H9 (cell line): ENCODE results near the gene SLC17A9. TPM values are rescaled to one million over a fixed set of nuclear protein-coding genes. Genes with fewer than 3 reads are reported as not detected.
A peak's percentile ranks its signal among the peaks of the same experiment; 100 is the strongest.

ENCODE experiments used
- DNase-seq: peaks from one replicate; pipeline ENCODE4 v3.0.0-alpha.2; 2017
- H2AFZ ChIP-seq: one replicate; pipeline ENCODE4 v1.6.1; 2013; ENCODE audit warnings: mild to moderate bottlenecking, low read length, control low read depth, moderate library complexity
- H2AK5ac ChIP-seq: 2 replicates; pipeline ENCODE4 v1.6.1; 2013; ENCODE audit warnings: low read length, control low read depth, mixed read lengths; ENCODE audit not compliant: insufficient read length
- H2BK120ac ChIP-seq: one replicate; pipeline ENCODE4 v1.6.1; 2013; ENCODE audit warnings: low read depth, mild to moderate bottlenecking, low read length, control low read depth, inconsistent platforms; ENCODE audit not compliant: poor library complexity, severe bottlenecking
- H2BK12ac ChIP-seq: 2 replicates; pipeline ENCODE4 v1.6.1; 2013; ENCODE audit warnings: low read length, control low read depth, mixed read lengths, low read depth; ENCODE audit not compliant: insufficient read length
- H2BK15ac ChIP-seq: 2 replicates; pipeline ENCODE4 v1.6.1; 2013; ENCODE audit warnings: low read depth, low read length, control low read depth
- H2BK20ac ChIP-seq: one replicate; pipeline ENCODE4 v1.6.1; 2013; ENCODE audit warnings: low read depth, mild to moderate bottlenecking, low read length, control low read depth, inconsistent platforms; ENCODE audit not compliant: poor library complexity, severe bottlenecking
- H2BK5ac ChIP-seq: 2 replicates; pipeline ENCODE4 v1.6.1; 2013; ENCODE audit warnings: low read length, control low read depth, mixed read lengths; ENCODE audit not compliant: insufficient read length
- H3K14ac ChIP-seq: 2 replicates; pipeline ENCODE4 v1.6.1; 2013; ENCODE audit warnings: low read length, control low read depth; ENCODE audit not compliant: insufficient read depth
- H3K18ac ChIP-seq: 2 replicates; pipeline ENCODE4 v1.6.1; 2013; ENCODE audit warnings: low read depth, mild to moderate bottlenecking, mixed read lengths, low read length, control low read depth; ENCODE audit not compliant: insufficient read length
- H3K23ac ChIP-seq: 2 replicates; pipeline ENCODE4 v1.6.1; 2013; ENCODE audit warnings: low read length, control low read depth, mixed read lengths, low read depth; ENCODE audit not compliant: insufficient read length
- H3K23me2 ChIP-seq: 2 replicates; pipeline ENCODE4 v1.6.1; 2013; ENCODE audit warnings: low read depth, mild to moderate bottlenecking, mixed read lengths, low read length, control low read depth; ENCODE audit not compliant: insufficient read length, poor library complexity, severe bottlenecking
- H3K27ac ChIP-seq: 2 replicates; pipeline ENCODE4 v1.5.1; 2013; ENCODE audit warnings: low read length, control low read depth, mixed read lengths, low read depth; ENCODE audit not compliant: insufficient read length
- H3K27me3 ChIP-seq: 2 replicates; pipeline ENCODE4 v1.6.1; 2013; ENCODE audit warnings: low read length, control low read depth, inconsistent platforms; ENCODE audit not compliant: insufficient read depth
- H3K4ac ChIP-seq: 2 replicates; pipeline ENCODE4 v1.6.1; 2013; ENCODE audit warnings: low read depth, mild to moderate bottlenecking, control low read depth, inconsistent platforms, low read length, moderate library complexity
- H3K4me1 ChIP-seq: 2 replicates; pipeline ENCODE4 v1.6.1; 2013; ENCODE audit warnings: low read length, control low read depth, inconsistent platforms; ENCODE audit not compliant: insufficient read depth
- H3K4me2 ChIP-seq: 2 replicates; pipeline ENCODE4 v1.6.1; 2013; ENCODE audit warnings: low read length, control low read depth, mixed read lengths; ENCODE audit not compliant: insufficient read length, insufficient read depth
- H3K56ac ChIP-seq: 2 replicates; pipeline ENCODE4 v1.6.1; 2013; ENCODE audit warnings: low read depth, mild to moderate bottlenecking, mixed read lengths, low read length, control low read depth; ENCODE audit not compliant: insufficient read length
- H3K79me1 ChIP-seq: 2 replicates; pipeline ENCODE4 v1.6.1; 2013; ENCODE audit warnings: low read depth, mild to moderate bottlenecking, moderate library complexity, low read length, control low read depth, inconsistent platforms; ENCODE audit not compliant: insufficient read depth, poor library complexity, severe bottlenecking
- H3K79me2 ChIP-seq: 2 replicates; pipeline ENCODE4 v1.6.1; 2013; ENCODE audit warnings: low read length, control low read depth, inconsistent platforms; ENCODE audit not compliant: insufficient read depth
- H3K9ac ChIP-seq: 2 replicates; pipeline ENCODE4 v1.6.1; 2013; ENCODE audit warnings: low read length, control low read depth, mixed read lengths; ENCODE audit not compliant: insufficient read length; ENCODE audit errors: extremely low read depth
- H3K9me3 ChIP-seq: one replicate; pipeline ENCODE4 v1.6.1; 2013; ENCODE audit warnings: low read depth, low read length, inconsistent platforms; ENCODE audit not compliant: control insufficient read depth
- H3T11ph ChIP-seq: one replicate; pipeline ENCODE4 v1.6.1; 2013; ENCODE audit warnings: mild to moderate bottlenecking, low read length, control low read depth, inconsistent platforms
- H4K20me1 ChIP-seq: one replicate; pipeline ENCODE4 v1.6.1; 2013; ENCODE audit not compliant: control insufficient read depth, insufficient read length, insufficient read depth
- H4K5ac ChIP-seq: 2 replicates; pipeline ENCODE4 v1.6.1; 2013; ENCODE audit warnings: low read depth, mild to moderate bottlenecking, mixed read lengths, low read length, control low read depth; ENCODE audit not compliant: insufficient read length
- H4K8ac ChIP-seq: replicated peaks from 2 replicates; pipeline ENCODE4 v1.6.1; 2013; ENCODE audit warnings: low read length, control low read depth, mixed read lengths, low read depth; ENCODE audit not compliant: insufficient read length
- H4K91ac ChIP-seq: 2 replicates; pipeline ENCODE4 v1.6.1; 2013; ENCODE audit warnings: low read depth, mild to moderate bottlenecking, moderate library complexity, mixed read lengths, low read length, control low read depth; ENCODE audit not compliant: insufficient read length
- H3K27ac Mint-ChIP-seq, 3 experiments: 2 replicates in 2 of 3; 3 replicates in 1 of 3; pipeline ENCODE4 v1.8.0; 2020 to 2021; ENCODE audit warnings: mixed read lengths in 3 of 3, mild to moderate bottlenecking in 1 of 3, moderate library complexity in 1 of 3
- H3K27me3 Mint-ChIP-seq: 2 replicates; pipeline ENCODE4 v1.8.0; 2021; ENCODE audit warnings: low read depth, mild to moderate bottlenecking, moderate library complexity, mixed read lengths
- H3K36me3 Mint-ChIP-seq, 3 experiments: 2 replicates in 2 of 3; 3 replicates in 1 of 3; pipeline ENCODE4 v1.8.0; 2020 to 2021; ENCODE audit warnings: low read depth in 3 of 3, mixed read lengths in 3 of 3; ENCODE audit not compliant: insufficient read depth in 1 of 3
- H3K4me1 Mint-ChIP-seq, 2 experiments: 2 replicates each; pipeline ENCODE4 v1.8.0; 2020; ENCODE audit warnings: mixed read lengths in 2 of 2
- H3K4me3 Mint-ChIP-seq, 2 experiments: 2 replicates in 1 of 2; 3 replicates in 1 of 2; pipeline ENCODE4 v1.8.0; 2020 to 2021; ENCODE audit warnings: mild to moderate bottlenecking in 2 of 2, mixed read lengths in 2 of 2, moderate library complexity in 1 of 2
- H3K9me3 Mint-ChIP-seq, 2 experiments: 2 replicates in 1 of 2; 3 replicates in 1 of 2; pipeline ENCODE4 v1.8.0; 2020; ENCODE audit warnings: mild to moderate bottlenecking in 2 of 2, mixed read lengths in 2 of 2, moderate library complexity in 1 of 2
- CTCF ChIP-seq: fragments of 200-600 bp; sonication (generic); conservative IDR thresholded peaks from 3 replicates; pipeline ENCODE4 v1.8.0; 2021; ENCODE audit warnings: antibody characterized with exemption, mild to moderate bottlenecking
- WGBS: extraction: QIAGEN DNeasy Blood & Tissue Kit; methylation state at CpG from one replicate; pipeline ENCODE4 v1.1.7; 2013; ENCODE audit warnings: missing lambda C conversion rate, low lambda C conversion rate, mixed read lengths; ENCODE audit not compliant: insufficient read length; ENCODE audit errors: extremely low coverage; 5-methylcytosine and 5-hydroxymethylcytosine counted together
- total RNA-seq: library from RNA; stranded (reverse); gene quantifications from 2 replicates; pipeline ENCODE4 v1.2.1, GENCODE V29; 2021

The SLC17A9 gene
- total RNA-seq, 1 experiment from 2014 or later: 20.9 TPM

- Mint-ChIP-seq H3K27ac (no peak overlapping the region), H3K4me1 (peaks cover 15 to 57% of the 10 kb centered on the region in 2 experiments; a peak in 3 of 4 replicates), H3K27me3 (peaks cover 23% of the 10 kb centered on the region), H3K36me3 (no peaks in the 10 kb centered on the region), H3K9me3 (no peaks in the 10 kb centered on the region), H3K4me3 (no peak overlapping the region)
- H2AFZ ChIP-seq: no peak overlapping the region
- no peaks in the 10 kb centered on the region for H3K27me3 ChIP-seq
- H2AK5ac ChIP-seq: no peak overlapping the region
- H3K9me3 ChIP-seq: no peaks in the 10 kb centered on the region
- no peak overlapping the region for H3K4ac ChIP-seq
- no peak overlapping the region for H3T11ph ChIP-seq
- no peak overlapping the region for H4K8ac ChIP-seq
- H3K18ac ChIP-seq: no peak overlapping the region
- H3K27ac ChIP-seq: no peak overlapping the region
- no peak overlapping the region for H3K9ac ChIP-seq
- H3K79me1 ChIP-seq: no peaks in the 10 kb centered on the region
- H2BK12ac ChIP-seq: no peak overlapping the region
- no peak overlapping the region for H2BK5ac ChIP-seq
- no CpG with 5 or more reads among the region's 28 CpGs for WGBS
- no peak overlapping the region for H2BK15ac ChIP-seq
- peak; percentile 51 for DNase-seq
- H3K23me2 ChIP-seq: no peaks in the 10 kb centered on the region
- H3K23ac ChIP-seq: no peak overlapping the region
- no peaks in the 10 kb centered on the region for H3K79me2 ChIP-seq
- H2BK120ac ChIP-seq: no peak overlapping the region
- no peaks in the 10 kb centered on the region for H3K4me1 ChIP-seq
- no peak overlapping the region for H3K14ac ChIP-seq
- no peak overlapping the region for H3K4me2 ChIP-seq
- TF ChIP-seq CTCF: no peak
- H4K5ac ChIP-seq: no peak overlapping the region
- H4K20me1 ChIP-seq: no peaks in the 10 kb centered on the region
- no peak overlapping the region for H2BK20ac ChIP-seq
- H3K56ac ChIP-seq: no peak overlapping the region
- no peak overlapping the region for H4K91ac ChIP-seq
Measured at GRCh38 chr20:62980970-62981369, 28.5 kb downstream of the SLC17A9 start.
